ENCODE measurements around the gene LIPI. TPM values are rescaled to one million over a fixed set of nuclear protein-coding genes. Genes with fewer than 3 reads are reported as not detected.
"Not testable (repeated sequence)": the region's sequence is repeated elsewhere in the genome, so short reads cannot be mapped to it uniquely, and the experiment has no call there.

The LIPI gene
- total and polyA plus RNA-seq, 2 experiments from 2014 or later: not detected

GRCh38 chr21:14215971-14216641 is 5.4 kb upstream of the LIPI start, which contains the start of gene RBM11:
Gene RBM11, plus strand, starts transcription at chr21:14216157. Its CDS starts 30 bp downstream, at chr21:14216187.
- Histone ChIP-seq H2AFZ (peak within 1 kb of the TSS; percentile 86), H3K9me3 (ENCODE audit: low read depth) (no peaks in the 10 kb centered on the region), H3K4me3 (peak within 1 kb of the TSS; percentile 71), H4K20me1 (ENCODE audit: insufficient read depth, poor library complexity, severe bottlenecking) (no peaks in the 10 kb centered on the region), H3K36me3 (replicated peaks; ENCODE audit: insufficient read depth, low read depth) (no peaks in the 10 kb centered on the region), H3K79me2 (no peaks in the 10 kb centered on the region), H3K4me2 (peak within 1 kb of the TSS; percentile 82), H3K4me1 (ENCODE audit: insufficient read depth) (no peaks in the 10 kb centered on the region), H3K27me3 (peaks cover 4% of the 10 kb centered on the region), H3K9me2 (replicated peaks; ENCODE audit: insufficient read depth) (no peaks in the 10 kb centered on the region), H3K27ac (peak within 1 kb of the TSS; percentile 31)
- WGBS (ENCODE audit: low lambda C conversion rate, missing lambda C conversion rate): 1% methylated on average over 52 of the region's 55 CpGs
- peak; percentile 95 for DNase-seq (ENCODE audit: low spot score)
- TF ChIP-seq EZH2phosphoT487 (IDR thresholded peaks at IDR 0.05; ENCODE audit: low read depth, severe bottlenecking, unreplicated experiment): no peak
- TF ChIP-seq EZH2 (IDR thresholded peaks at IDR 0.05; ENCODE audit: borderline replicate concordance): no peak
- TF ChIP-seq CTCF (IDR thresholded peaks at IDR 0.05; ENCODE audit: poor library complexity): no peak

DNA sequence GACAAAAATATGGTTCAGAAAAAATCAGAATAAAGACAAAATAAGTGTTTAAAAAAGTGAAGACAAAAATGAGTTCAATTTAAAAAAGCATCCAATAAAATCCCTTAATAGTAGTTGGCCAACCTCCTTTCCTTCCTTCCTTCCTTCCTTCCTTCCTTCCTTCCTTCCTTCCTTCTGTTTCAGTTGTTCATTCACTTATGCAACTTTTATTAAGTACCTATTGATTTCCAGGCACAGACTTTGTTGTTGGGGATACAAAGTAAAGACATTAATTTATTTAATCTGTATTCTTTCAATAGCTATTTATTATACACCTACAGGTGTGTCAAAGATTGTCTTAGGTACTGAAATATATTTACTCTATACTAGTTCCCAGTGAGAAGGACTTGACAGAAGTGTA is 2.4 kb upstream of the LIPI start:
- H3K27ac ChIP-seq: no peak overlapping the region
- H3K27me3 ChIP-seq: peaks cover 4% of the 10 kb centered on the region
- H4K20me1 ChIP-seq (ENCODE audit: insufficient read depth, poor library complexity, severe bottlenecking): no peaks in the 10 kb centered on the region
- no peak for DNase-seq (ENCODE audit: low spot score)
- H3K4me2 ChIP-seq: no peak overlapping the region
- no peaks in the 10 kb centered on the region for H3K79me2 ChIP-seq
- no peak overlapping the region for H2AFZ ChIP-seq
- no peak for TF ChIP-seq EZH2phosphoT487 (IDR thresholded peaks at IDR 0.05; ENCODE audit: low read depth, severe bottlenecking, unreplicated experiment)
- TF ChIP-seq EZH2 (IDR thresholded peaks at IDR 0.05; ENCODE audit: borderline replicate concordance): no peak
- no peak for TF ChIP-seq CTCF (IDR thresholded peaks at IDR 0.05; ENCODE audit: poor library complexity)
- H3K9me2 ChIP-seq (replicated peaks; ENCODE audit: insufficient read depth): no peaks in the 10 kb centered on the region
- H3K9me3 ChIP-seq (ENCODE audit: low read depth): no peaks in the 10 kb centered on the region
- H3K4me1 ChIP-seq (ENCODE audit: insufficient read depth): no peaks in the 10 kb centered on the region
- no peaks in the 10 kb centered on the region for H3K36me3 ChIP-seq (replicated peaks; ENCODE audit: insufficient read depth, low read depth)
- H3K4me3 ChIP-seq: no peak overlapping the region

DNA sequence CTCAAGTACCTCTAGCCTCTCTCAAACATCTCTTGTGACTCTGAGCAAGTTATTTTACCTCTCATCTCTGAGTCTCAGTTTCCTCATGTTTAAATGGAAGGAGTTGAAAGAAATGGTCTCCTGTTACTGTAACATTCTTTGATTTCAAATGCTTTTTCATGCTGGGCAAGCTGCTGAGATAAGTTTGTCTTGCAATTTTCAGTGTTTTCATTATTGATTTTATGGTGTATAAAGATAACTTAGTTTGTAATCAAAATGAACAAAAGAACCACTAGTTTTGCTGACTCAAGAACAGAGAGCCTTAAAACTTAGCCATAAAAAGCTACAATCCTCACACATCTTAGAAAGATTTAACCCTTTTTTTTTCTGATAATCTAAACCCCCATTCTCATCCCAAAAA is 4.5 kb downstream of the LIPI start:
- H3K4me3 ChIP-seq: no peak overlapping the region
- no peak for DNase-seq (ENCODE audit: low spot score)
- no peak for TF ChIP-seq CTCF (IDR thresholded peaks at IDR 0.05; ENCODE audit: poor library complexity)
- TF ChIP-seq EZH2phosphoT487 (IDR thresholded peaks at IDR 0.05; ENCODE audit: low read depth, severe bottlenecking, unreplicated experiment): no peak
- TF ChIP-seq EZH2 (IDR thresholded peaks at IDR 0.05; ENCODE audit: borderline replicate concordance): no peak
- H3K9me2 ChIP-seq (replicated peaks; ENCODE audit: insufficient read depth): no peaks in the 10 kb centered on the region
- no peak overlapping the region for H3K27ac ChIP-seq
- H2AFZ ChIP-seq: no peak overlapping the region
- H3K36me3 ChIP-seq (replicated peaks; ENCODE audit: insufficient read depth, low read depth): no peaks in the 10 kb centered on the region
- H3K9me3 ChIP-seq (ENCODE audit: low read depth): no peaks in the 10 kb centered on the region
- no peaks in the 10 kb centered on the region for H3K27me3 ChIP-seq
- H3K4me2 ChIP-seq: no peak overlapping the region
- H4K20me1 ChIP-seq (ENCODE audit: insufficient read depth, poor library complexity, severe bottlenecking): no peaks in the 10 kb centered on the region
- no peaks in the 10 kb centered on the region for H3K79me2 ChIP-seq
- H3K4me1 ChIP-seq (ENCODE audit: insufficient read depth): no peaks in the 10 kb centered on the region

GRCh38 chr21:14166463-14167223 is 44.1 kb downstream of the LIPI start:
- not testable (repeated sequence) for H3K4me3 ChIP-seq; H3K4me1 ChIP-seq (ENCODE audit: insufficient read depth); DNase-seq (ENCODE audit: low spot score); H4K20me1 ChIP-seq (ENCODE audit: insufficient read depth, poor library complexity, severe bottlenecking); H3K79me2 ChIP-seq; H2AFZ ChIP-seq; H3K36me3 ChIP-seq (replicated peaks; ENCODE audit: insufficient read depth, low read depth); H3K27me3 ChIP-seq; H3K9me2 ChIP-seq (replicated peaks; ENCODE audit: insufficient read depth); H3K27ac ChIP-seq; H3K9me3 ChIP-seq (ENCODE audit: low read depth); H3K4me2 ChIP-seq
- 82% methylated on average over 16 of the region's 16 CpGs for whole genome bisulfite sequencing (ENCODE audit: low lambda C conversion rate, missing lambda C conversion rate)
